Measurements from ENCODE around the gene ABCB8.

Gene ABCB8

GRCh38 chr7:151028131-151028947 is at the start of gene ABCB8:
Gene ABCB8 (plus strand): TSS chr7:151028450. CDS start chr7:151028516, 66 bp downstream.
- peak; percentile 99 for DNase-seq

DNA sequence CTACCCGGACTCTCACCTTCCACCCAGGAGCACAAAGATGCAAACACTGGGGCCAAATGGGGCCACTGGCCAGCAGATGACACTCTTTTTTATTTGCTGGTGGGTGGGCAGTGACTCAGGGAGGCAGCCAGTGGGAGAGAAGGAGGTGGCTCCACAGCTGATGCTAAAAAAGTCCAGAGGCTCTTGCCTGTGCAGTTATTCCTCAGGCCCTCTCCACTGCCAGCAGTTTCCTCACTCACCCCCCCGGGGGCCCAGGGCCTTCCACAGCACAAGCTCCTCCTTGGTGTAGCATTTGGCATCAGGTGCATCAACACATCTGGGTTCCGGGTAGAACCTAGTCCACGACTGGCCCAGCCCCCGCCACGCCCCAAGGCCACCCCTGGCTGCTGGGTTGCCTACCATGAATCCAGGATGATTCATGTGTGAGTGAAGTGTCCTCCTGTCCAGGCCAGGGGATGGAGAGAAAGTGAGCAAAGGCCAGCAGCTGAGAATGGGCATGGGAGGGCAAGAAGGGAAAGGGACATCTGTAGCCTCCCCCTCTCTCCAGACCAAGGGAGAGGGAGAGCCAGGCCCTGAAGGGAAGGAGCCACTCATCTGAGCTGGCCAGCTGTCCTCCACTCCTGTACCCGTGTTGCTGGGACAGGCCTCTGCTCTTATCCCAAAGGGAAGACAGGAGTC is 48.4 kb upstream of the ABCB8 start:
- DNase-seq = peak; percentile 49

- DNase-seq = no peak
These were observed 47.6 kb upstream of the ABCB8 start for GRCh38 chr7:150980663-150981062.

- no peak for DNase-seq
These were observed 46.6 kb upstream of the ABCB8 start for GRCh38 chr7:150981644-150982043.

- DNase-seq = no peak
These were observed 45.9 kb upstream of the ABCB8 start for GRCh38 chr7:150982351-150982750.

DNA sequence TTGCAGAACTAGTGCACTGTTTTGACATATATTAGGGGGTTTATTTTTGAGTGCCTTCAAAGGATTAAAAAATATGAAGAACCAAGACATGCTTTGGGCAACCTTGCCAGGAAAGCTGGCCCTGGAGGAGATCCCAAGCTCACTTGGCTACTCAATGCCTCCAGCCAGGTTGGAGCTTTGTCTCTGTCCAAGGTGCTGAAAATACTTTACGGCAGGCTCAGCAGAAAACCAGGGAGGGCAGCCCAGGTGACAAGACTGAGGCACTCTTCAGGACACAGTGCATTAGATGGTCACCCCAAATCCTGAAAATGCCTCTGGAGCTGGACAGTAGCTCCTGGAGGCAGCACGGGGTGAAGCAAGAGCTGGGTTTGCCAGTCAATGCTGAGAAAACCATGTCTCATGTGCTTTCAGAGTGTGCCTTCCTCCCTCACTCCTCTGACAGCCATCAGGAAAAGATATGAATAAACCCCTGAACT is 44.3 kb upstream of the ABCB8 start:
- DNase-seq = no peak

- peak; percentile 76 for DNase-seq
These were observed 42.1 kb upstream of the ABCB8 start for GRCh38 chr7:150986099-150986512.

GRCh38 chr7:150986556-150986955 is 41.7 kb upstream of the ABCB8 start:
- no peak for DNase-seq

GRCh38 chr7:150988230-150989226 is 39.7 kb upstream of the ABCB8 start:
- DNase-seq = peak; percentile 85

- DNase-seq = no peak
These were observed 38.8 kb upstream of the ABCB8 start for GRCh38 chr7:150989456-150989855.

- DNase-seq = no peak
These were observed 37.6 kb upstream of the ABCB8 start, which contains the start of gene NOS3 for GRCh38 chr7:150990416-150991186. Gene NOS3 (plus strand): TSS chr7:150991017. CDS start chr7:150993804, 2,787 bp downstream.

- DNase-seq = no peak
These were observed 36.1 kb upstream of the ABCB8 start for GRCh38 chr7:150992051-150992640.

DNA sequence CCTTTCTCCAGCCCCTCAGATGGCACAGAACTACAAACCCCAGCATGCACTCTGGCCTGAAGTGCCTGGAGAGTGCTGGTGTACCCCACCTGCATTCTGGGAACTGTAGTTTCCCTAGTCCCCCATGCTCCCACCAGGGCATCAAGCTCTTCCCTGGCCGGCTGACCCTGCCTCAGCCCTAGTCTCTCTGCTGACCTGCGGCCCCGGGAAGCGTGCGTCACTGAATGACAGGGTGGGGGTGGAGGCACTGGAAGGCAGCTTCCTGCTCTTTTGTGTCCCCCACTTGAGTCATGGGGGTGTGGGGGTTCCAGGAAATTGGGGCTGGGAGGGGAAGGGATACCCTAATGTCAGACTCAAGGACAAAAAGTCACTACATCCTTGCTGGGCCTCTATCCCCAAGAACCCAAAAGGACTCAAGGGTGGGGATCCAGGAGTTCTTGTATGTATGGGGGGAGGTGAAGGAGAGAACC is 35.4 kb upstream of the ABCB8 start:
- peak; percentile 41 for DNase-seq

GRCh38 chr7:150993511-150993910 is 34.7 kb upstream of the ABCB8 start:
- no peak for DNase-seq

- no peak for DNase-seq
These were observed 34.0 kb upstream of the ABCB8 start for GRCh38 chr7:150994141-150994837.

- DNase-seq = no peak
These were observed 33.3 kb upstream of the ABCB8 start for GRCh38 chr7:150994838-150995510.

GRCh38 chr7:150996376-150997074 is 31.7 kb upstream of the ABCB8 start:
- DNase-seq = no peak

- DNase-seq = no peak
These were observed 31.2 kb upstream of the ABCB8 start for GRCh38 chr7:150997075-150997511.

DNA sequence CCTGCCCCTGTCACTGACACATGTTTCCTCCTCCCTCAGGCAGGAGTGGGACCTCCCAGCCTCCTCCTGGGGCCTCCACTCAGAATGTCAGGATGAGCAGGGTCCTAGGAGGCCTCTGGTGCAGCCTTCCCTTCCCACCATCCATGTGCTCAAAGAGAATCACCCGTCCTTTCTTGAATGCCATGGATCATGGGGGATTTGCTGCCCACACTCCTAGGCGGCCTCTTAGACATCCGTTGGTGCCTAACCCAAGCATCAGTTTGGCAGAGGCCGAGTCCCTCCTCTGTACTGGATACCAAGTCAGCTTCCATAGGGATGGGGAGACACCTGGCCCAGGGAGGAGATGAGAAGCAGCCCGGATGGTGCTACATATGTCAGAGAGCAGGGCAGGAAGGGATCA is 30.4 kb upstream of the ABCB8 start:
- no peak for DNase-seq

Measured in NCI-H146 (cell line).